Middle frontal gyrus (tissue), 1 donor: ENCODE data around the gene STIM1.
A peak's percentile ranks its signal among the peaks of the same experiment; 100 is the strongest.
"Not testable (repeated sequence)": the region's sequence is repeated elsewhere in the genome, so short reads cannot be mapped to it uniquely, and the experiment has no call there.

Experiments used
- DNase-seq: peaks from one replicate; pipeline ENCODE4 v3.0.0-alpha.2; 2015; ENCODE audit warnings: low spot score; ENCODE audit errors: extremely low spot score

Gene STIM1

GRCh38 chr11:4018641-4019040 lies 163.2 kb downstream of the STIM1 start:
- DNase-seq, result no peak

- DNase-seq, result no peak
Observed at GRCh38 chr11:4019891-4020290, 164.4 kb downstream of the STIM1 start.

GRCh38 chr11:4022669-4023068 lies 167.2 kb downstream of the STIM1 start:
- no peak for DNase-seq

GRCh38 chr11:4025248-4025966 lies 169.9 kb downstream of the STIM1 start:
- no peak for DNase-seq

GRCh38 chr11:4025967-4026324 lies 170.5 kb downstream of the STIM1 start:
- no peak for DNase-seq

- no peak for DNase-seq
Observed at GRCh38 chr11:4026389-4026788, 170.9 kb downstream of the STIM1 start.

- DNase-seq, result no peak
Observed at GRCh38 chr11:4027746-4028145, 172.3 kb downstream of the STIM1 start.

- DNase-seq, result no peak
Observed at GRCh38 chr11:4030197-4030596, 174.7 kb downstream of the STIM1 start.

- no peak for DNase-seq
Observed at GRCh38 chr11:4032097-4032496, 176.6 kb downstream of the STIM1 start.

- DNase-seq, result no peak
Observed at GRCh38 chr11:4035985-4036384, 180.5 kb downstream of the STIM1 start.

- no peak for DNase-seq
Observed at GRCh38 chr11:4039011-4039410, 183.5 kb downstream of the STIM1 start.

GRCh38 chr11:4040461-4040860 lies 185.0 kb downstream of the STIM1 start:
- DNase-seq, result no peak

- DNase-seq, result no peak
Observed at GRCh38 chr11:4041731-4042391, 186.4 kb downstream of the STIM1 start.

- DNase-seq, result peak; percentile 77
Observed at GRCh38 chr11:4044976-4045646, 189.6 kb downstream of the STIM1 start.

GRCh38 chr11:4048340-4048739 lies 192.9 kb downstream of the STIM1 start:
- no peak for DNase-seq

- DNase-seq, result no peak
Observed at GRCh38 chr11:4049006-4049405, 193.5 kb downstream of the STIM1 start.

- DNase-seq, result no peak
Observed at GRCh38 chr11:4050138-4050537, 194.7 kb downstream of the STIM1 start.

- DNase-seq, result not testable (repeated sequence)
Observed at GRCh38 chr11:4053200-4053599, 197.7 kb downstream of the STIM1 start.

GRCh38 chr11:4054643-4055042 lies 199.2 kb downstream of the STIM1 start:
- DNase-seq, result no peak

GRCh38 chr11:4059424-4059823 lies 204.0 kb downstream of the STIM1 start:
- no peak for DNase-seq

- DNase-seq, result no peak
Observed at GRCh38 chr11:4060182-4060923, 204.9 kb downstream of the STIM1 start.

GRCh38 chr11:4061700-4062099 lies 206.2 kb downstream of the STIM1 start:
- no peak for DNase-seq
